Left forelimb (tissue), 1 donor: ENCODE measurements around the gene SP110.

Source experiments
- DNase-seq: peaks from one replicate; pipeline ENCODE4 v3.0.0-alpha.2; 2018; ENCODE audit warnings: low spot score

Gene SP110

GRCh38 chr2:230170532-230170931 lies 49.3 kb downstream of the SP110 start:
- DNase-seq = no peak

GRCh38 chr2:230166557-230167170 lies 53.1 kb downstream of the SP110 start:
- DNase-seq = no peak

- DNase-seq = no peak
Observed at GRCh38 chr2:230164139-230164538, 55.6 kb downstream of the SP110 start.

GRCh38 chr2:230162981-230163380 lies 56.8 kb downstream of the SP110 start:
- DNase-seq = no peak

- no peak for DNase-seq
Observed at GRCh38 chr2:230161184-230161583, 58.6 kb downstream of the SP110 start.

GRCh38 chr2:230160112-230160660 lies 59.6 kb downstream of the SP110 start:
- no peak for DNase-seq

GRCh38 chr2:230158468-230158867 lies 61.3 kb downstream of the SP110 start:
- no peak for DNase-seq

- DNase-seq = no peak
Observed at GRCh38 chr2:230156782-230157699, 62.7 kb downstream of the SP110 start.

- no peak for DNase-seq
Observed at GRCh38 chr2:230155359-230155758, 64.4 kb downstream of the SP110 start.

GRCh38 chr2:230153390-230153976 lies 66.3 kb downstream of the SP110 start:
- DNase-seq = no peak

- DNase-seq = no peak
Observed at GRCh38 chr2:230152334-230152733, 67.5 kb downstream of the SP110 start.

- no peak for DNase-seq
Observed at GRCh38 chr2:230144355-230144754, 75.4 kb downstream of the SP110 start.

GRCh38 chr2:230140667-230141066 lies 79.1 kb downstream of the SP110 start:
- DNase-seq = no peak

- DNase-seq = no peak
Observed at GRCh38 chr2:230137902-230138539, 81.8 kb downstream of the SP110 start.

- DNase-seq = no peak
Observed at GRCh38 chr2:230135130-230135525, 84.7 kb downstream of the SP110 start.

- no peak for DNase-seq
Observed at GRCh38 chr2:230134496-230135129, 85.2 kb downstream of the SP110 start.

- DNase-seq = no peak
Observed at GRCh38 chr2:230131366-230131765, 88.4 kb downstream of the SP110 start.

GRCh38 chr2:230130668-230131364 lies 89.0 kb downstream of the SP110 start:
- DNase-seq = no peak

- DNase-seq = no peak
Observed at GRCh38 chr2:230129343-230129742, 90.4 kb downstream of the SP110 start.

- DNase-seq = no peak
Observed at GRCh38 chr2:230128623-230129342, 91.0 kb downstream of the SP110 start.
